ENCODE data around the gene CPNE7.
"Not testable (repeated sequence)": the region's sequence is repeated elsewhere in the genome, so short reads cannot be mapped to it uniquely, and the experiment has no call there.

Gene CPNE7

GRCh38 chr16:89583895-89584644, 8.5 kb downstream of the CPNE7 start:
- DNase-seq (ENCODE audit: low spot score): no peak

GRCh38 chr16:89584768-89585549, 9.4 kb downstream of the CPNE7 start:
- no peak for DNase-seq (ENCODE audit: low spot score)

- no peak for DNase-seq (ENCODE audit: low spot score)
Observed at GRCh38 chr16:89586218-89586617, 10.7 kb downstream of the CPNE7 start.

GRCh38 chr16:89586853-89587252, 11.3 kb downstream of the CPNE7 start:
- no peak for DNase-seq (ENCODE audit: low spot score)

GRCh38 chr16:89587676-89588075, 12.1 kb downstream of the CPNE7 start:
- DNase-seq (ENCODE audit: low spot score): not testable (repeated sequence)

- no peak for DNase-seq (ENCODE audit: low spot score)
Observed at GRCh38 chr16:89588413-89589109, 13.0 kb downstream of the CPNE7 start.

GRCh38 chr16:89589241-89589926, 13.8 kb downstream of the CPNE7 start:
- no peak for DNase-seq (ENCODE audit: low spot score)

GRCh38 chr16:89593841-89594240, 18.3 kb downstream of the CPNE7 start:
- no peak for DNase-seq (ENCODE audit: low spot score)

GRCh38 chr16:89595330-89596060, 19.9 kb downstream of the CPNE7 start:
- no peak for DNase-seq (ENCODE audit: low spot score)

GRCh38 chr16:89596061-89596689, 20.6 kb downstream of the CPNE7 start:
- DNase-seq (ENCODE audit: low spot score): no peak

GRCh38 chr16:89596957-89597649, 21.5 kb downstream of the CPNE7 start:
- DNase-seq (ENCODE audit: low spot score): no peak

GRCh38 chr16:89598199-89598598, 22.6 kb downstream of the CPNE7 start:
- peak; percentile 81 for DNase-seq (ENCODE audit: low spot score)

- no peak for DNase-seq (ENCODE audit: low spot score)
Observed at GRCh38 chr16:89599451-89599858, 23.9 kb downstream of the CPNE7 start.

- no peak for DNase-seq (ENCODE audit: low spot score)
Observed at GRCh38 chr16:89599902-89600301, 24.3 kb downstream of the CPNE7 start.

- no peak for DNase-seq (ENCODE audit: low spot score)
Observed at GRCh38 chr16:89600427-89600826, 24.9 kb downstream of the CPNE7 start.

- DNase-seq (ENCODE audit: low spot score): no peak
Observed at GRCh38 chr16:89600956-89601355, 25.4 kb downstream of the CPNE7 start.

- DNase-seq (ENCODE audit: low spot score): no peak
Observed at GRCh38 chr16:89601906-89602272, 26.3 kb downstream of the CPNE7 start.

- peak; percentile 94 for DNase-seq (ENCODE audit: low spot score)
Observed at GRCh38 chr16:89602273-89602951, 26.9 kb downstream of the CPNE7 start.

- no peak for DNase-seq (ENCODE audit: low spot score)
Observed at GRCh38 chr16:89602952-89603590, 27.5 kb downstream of the CPNE7 start.
